Astrocyte (in vitro differentiated cells and primary cell): ENCODE results near the gene GPATCH2L. TPM values are rescaled to one million over a fixed set of nuclear protein-coding genes. Genes with fewer than 3 reads are reported as not detected.

Source experiments
- DNase-seq: peaks from one replicate; pipeline ENCODE4 v3.0.0-alpha.2; 2010; ENCODE audit warnings: low read depth
- FAIRE-seq: peaks from 2 replicates; lab custom pipeline; 2011; peaks lifted over from hg19 to GRCh38; lab: Jason Lieb, UNC
- H2AFZ ChIP-seq: 2 replicates; pipeline ENCODE4 v1.6.0; 2012; ENCODE audit warnings: low read depth, low read length, inconsistent platforms
- H3K27ac ChIP-seq: 2 replicates; pipeline ENCODE4 v1.5.1; 2011; ENCODE audit warnings: low read depth, low read length, inconsistent platforms
- H3K27me3 ChIP-seq: 2 replicates; pipeline ENCODE4 v1.6.0; 2011; ENCODE audit warnings: low read length, inconsistent platforms; ENCODE audit not compliant: insufficient read depth
- H3K36me3 ChIP-seq: 2 replicates; pipeline ENCODE4 v1.5.1; 2011; ENCODE audit warnings: low read length, inconsistent platforms; ENCODE audit not compliant: insufficient read depth
- H3K4me1 ChIP-seq: 2 replicates; pipeline ENCODE4 v1.5.1; 2011; ENCODE audit warnings: low read length, inconsistent platforms; ENCODE audit not compliant: insufficient read depth
- H3K4me2 ChIP-seq: 2 replicates; pipeline ENCODE4 v1.6.0; 2012; ENCODE audit warnings: low read length, inconsistent platforms
- H3K4me3 ChIP-seq: 2 replicates; pipeline ENCODE4 v1.5.1; 2011; ENCODE audit warnings: low read depth, mild to moderate bottlenecking, low read length, inconsistent platforms; ENCODE audit not compliant: insufficient read depth
- H3K79me2 ChIP-seq: 2 replicates; pipeline ENCODE4 v1.6.0; 2012; ENCODE audit warnings: mild to moderate bottlenecking, low read length, inconsistent platforms; ENCODE audit not compliant: insufficient read depth
- H3K9ac ChIP-seq: 2 replicates; pipeline ENCODE4 v1.6.0; 2012; ENCODE audit warnings: mild to moderate bottlenecking, low read length, inconsistent platforms
- H3K9me3 ChIP-seq: 2 replicates; pipeline ENCODE4 v1.5.1; 2012; ENCODE audit warnings: low read depth, mild to moderate bottlenecking, low read length, inconsistent platforms; ENCODE audit not compliant: insufficient read depth
- H4K20me1 ChIP-seq: 2 replicates; pipeline ENCODE4 v1.6.0; 2012; ENCODE audit warnings: low read length, inconsistent platforms; ENCODE audit not compliant: insufficient read depth
- H3K27ac Mint-ChIP-seq: one replicate; pipeline ENCODE4 v1.8.0; 2021; ENCODE audit warnings: mild to moderate bottlenecking, mixed read lengths; ENCODE audit not compliant: unreplicated experiment
- H3K27me3 Mint-ChIP-seq: one replicate; pipeline ENCODE4 v1.8.0; 2021; ENCODE audit warnings: low read depth, mixed read lengths; ENCODE audit not compliant: unreplicated experiment
- H3K36me3 Mint-ChIP-seq: one replicate; pipeline ENCODE4 v1.8.0; 2021; ENCODE audit warnings: low read depth, mixed read lengths; ENCODE audit not compliant: unreplicated experiment
- H3K4me1 Mint-ChIP-seq: one replicate; pipeline ENCODE4 v1.8.0; 2021; ENCODE audit warnings: low read depth, mixed read lengths; ENCODE audit not compliant: unreplicated experiment
- H3K4me3 Mint-ChIP-seq: one replicate; pipeline ENCODE4 v1.8.0; 2021; ENCODE audit warnings: mild to moderate bottlenecking, moderate library complexity, mixed read lengths; ENCODE audit not compliant: unreplicated experiment
- H3K9me3 Mint-ChIP-seq: one replicate; pipeline ENCODE4 v1.8.0; 2021; ENCODE audit warnings: mild to moderate bottlenecking, mixed read lengths; ENCODE audit not compliant: unreplicated experiment
- EZH2 ChIP-seq: IDR thresholded peaks from 2 replicates; pipeline ENCODE4 v1.6.1; 2012; ENCODE audit warnings: mild to moderate bottlenecking, low read length, inconsistent platforms; ENCODE audit not compliant: insufficient read depth
- total RNA-seq: library from RNA; stranded (reverse); gene quantifications from 2 replicates; pipeline ENCODE4 v1.2.1, GENCODE V29; 2021
- TF ChIP-seq, protein P1 (sequence below): IDR thresholded peaks from 2 replicates; pipeline ENCODE4 v1.5.1; 2011; ENCODE audit warnings: low read depth, mild to moderate bottlenecking, inconsistent platforms, low read length, moderate library complexity; ENCODE audit not compliant: insufficient read depth

GPATCH2L gene
- total RNA-seq, 1 donor from 2014 or later, result 60.8 TPM

DNA sequence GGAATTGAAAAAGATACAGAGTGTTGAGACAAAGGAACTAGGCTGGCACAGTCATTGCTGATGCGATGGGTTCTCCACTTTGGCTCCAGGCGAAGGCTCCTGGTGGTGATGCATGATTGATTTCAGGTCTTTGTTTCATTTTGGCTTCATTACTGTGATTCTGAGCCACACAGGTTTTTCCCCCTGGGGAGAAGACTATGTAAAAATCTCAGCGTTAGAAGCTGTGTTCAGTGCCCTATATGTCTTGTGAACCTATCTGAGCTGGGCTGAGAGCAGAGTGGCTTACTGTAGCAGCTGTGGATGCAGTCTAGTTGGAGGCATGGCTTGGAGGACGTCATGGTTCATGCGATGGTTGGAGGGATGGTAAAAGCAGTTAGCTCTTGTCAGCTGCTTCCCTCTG, 54.0 kb downstream of the GPATCH2L start:
- TF ChIP-seq, protein P1, sequence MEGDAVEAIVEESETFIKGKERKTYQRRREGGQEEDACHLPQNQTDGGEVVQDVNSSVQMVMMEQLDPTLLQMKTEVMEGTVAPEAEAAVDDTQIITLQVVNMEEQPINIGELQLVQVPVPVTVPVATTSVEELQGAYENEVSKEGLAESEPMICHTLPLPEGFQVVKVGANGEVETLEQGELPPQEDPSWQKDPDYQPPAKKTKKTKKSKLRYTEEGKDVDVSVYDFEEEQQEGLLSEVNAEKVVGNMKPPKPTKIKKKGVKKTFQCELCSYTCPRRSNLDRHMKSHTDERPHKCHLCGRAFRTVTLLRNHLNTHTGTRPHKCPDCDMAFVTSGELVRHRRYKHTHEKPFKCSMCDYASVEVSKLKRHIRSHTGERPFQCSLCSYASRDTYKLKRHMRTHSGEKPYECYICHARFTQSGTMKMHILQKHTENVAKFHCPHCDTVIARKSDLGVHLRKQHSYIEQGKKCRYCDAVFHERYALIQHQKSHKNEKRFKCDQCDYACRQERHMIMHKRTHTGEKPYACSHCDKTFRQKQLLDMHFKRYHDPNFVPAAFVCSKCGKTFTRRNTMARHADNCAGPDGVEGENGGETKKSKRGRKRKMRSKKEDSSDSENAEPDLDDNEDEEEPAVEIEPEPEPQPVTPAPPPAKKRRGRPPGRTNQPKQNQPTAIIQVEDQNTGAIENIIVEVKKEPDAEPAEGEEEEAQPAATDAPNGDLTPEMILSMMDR, result no peak
- no peak for TF ChIP-seq EZH2
- peaks cover 22% of the 10 kb centered on the region for H3K4me1 Mint-ChIP-seq
- Histone ChIP-seq H3K9me3 (no peaks in the 10 kb centered on the region), H4K20me1 (peaks cover 7% of the 10 kb centered on the region), H3K27me3 (no peaks in the 10 kb centered on the region), H2AFZ (no peak overlapping the region), H3K4me3 (no peak overlapping the region), H3K4me2 (no peak overlapping the region), H3K4me1 (peaks cover 16% of the 10 kb centered on the region), H3K9ac (no peak overlapping the region), H3K79me2 (peaks cover 6% of the 10 kb centered on the region), H3K36me3 (peaks cover 18% of the 10 kb centered on the region), H3K27ac (no peak overlapping the region)
- H3K27me3 Mint-ChIP-seq, result no peaks in the 10 kb centered on the region
- H3K27ac Mint-ChIP-seq, result no peak overlapping the region
- FAIRE-seq (no peak), DNase-seq (no peak)
- peaks cover 19% of the 10 kb centered on the region for H3K36me3 Mint-ChIP-seq
- H3K9me3 Mint-ChIP-seq, result no peaks in the 10 kb centered on the region
- H3K4me3 Mint-ChIP-seq, result no peak overlapping the region

DNA sequence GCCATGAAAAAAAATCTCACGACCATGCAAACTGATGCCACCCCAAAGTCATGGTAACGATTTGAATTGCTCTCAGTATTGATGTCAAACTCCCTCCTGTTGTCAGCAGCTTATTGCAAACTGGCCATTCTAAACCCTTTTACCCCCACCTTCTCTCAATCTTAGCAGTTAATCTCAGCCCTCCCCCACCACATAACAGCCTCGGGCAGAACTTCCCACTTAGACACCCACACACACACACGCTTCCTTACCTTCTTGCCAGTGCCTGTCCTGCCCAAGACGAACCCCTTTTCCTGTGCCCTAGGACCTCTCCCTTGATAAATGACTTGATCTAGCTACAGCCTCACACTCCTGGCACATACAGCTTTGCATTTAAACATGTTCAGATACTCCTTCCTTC, 56.6 kb downstream of the GPATCH2L start:
- no peak overlapping the region for H2AFZ ChIP-seq
- H3K27ac Mint-ChIP-seq, result no peak overlapping the region
- peaks cover 5% of the 10 kb centered on the region for H3K36me3 ChIP-seq
- no peaks in the 10 kb centered on the region for H3K9me3 ChIP-seq
- H4K20me1 ChIP-seq, result peaks cover under 1% of the 10 kb centered on the region
- no peak overlapping the region for H3K4me3 ChIP-seq
- H3K4me2 ChIP-seq, result no peak overlapping the region
- peaks cover 7% of the 10 kb centered on the region for H3K4me1 Mint-ChIP-seq
- no peak for FAIRE-seq
- H3K27me3 ChIP-seq, result no peaks in the 10 kb centered on the region
- H3K4me3 Mint-ChIP-seq, result no peak overlapping the region
- peaks cover 4% of the 10 kb centered on the region for H3K4me1 ChIP-seq
- H3K9me3 Mint-ChIP-seq, result no peaks in the 10 kb centered on the region
- peaks cover 18% of the 10 kb centered on the region for H3K36me3 Mint-ChIP-seq
- no peaks in the 10 kb centered on the region for H3K27me3 Mint-ChIP-seq
- no peak overlapping the region for H3K27ac ChIP-seq
- no peak for TF ChIP-seq EZH2
- TF ChIP-seq, protein P1, result no peak
- H3K9ac ChIP-seq, result no peak overlapping the region
- peaks cover 6% of the 10 kb centered on the region for H3K79me2 ChIP-seq
- no peak for DNase-seq

DNA sequence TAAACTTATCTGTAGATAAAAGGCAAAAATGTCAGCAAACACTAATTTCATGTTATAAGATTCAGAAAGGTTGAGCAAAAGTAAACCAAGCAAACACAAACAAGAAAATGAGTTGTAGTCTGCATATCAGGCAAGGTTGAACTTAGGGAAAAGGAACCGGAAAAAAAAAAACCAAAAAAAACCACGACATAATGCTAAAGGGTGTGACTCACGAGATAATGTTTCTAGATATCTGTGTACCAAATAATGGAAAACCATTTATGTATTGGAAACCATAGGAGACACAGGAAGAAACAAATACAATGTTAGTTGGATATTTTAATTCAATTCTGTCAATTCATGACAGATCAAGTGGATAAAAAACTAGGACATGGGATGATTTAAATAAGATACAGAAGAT, 60.5 kb downstream of the GPATCH2L start:
- Mint-ChIP-seq H3K27ac (no peak overlapping the region), H3K4me3 (no peak overlapping the region), H3K36me3 (peaks cover 5% of the 10 kb centered on the region), H3K9me3 (no peaks in the 10 kb centered on the region), H3K4me1 (peaks cover 3% of the 10 kb centered on the region), H3K27me3 (no peaks in the 10 kb centered on the region)
- no peak overlapping the region for H3K4me3 ChIP-seq
- no peaks in the 10 kb centered on the region for H3K9me3 ChIP-seq
- no peak for DNase-seq
- H3K27ac ChIP-seq, result no peak overlapping the region
- no peaks in the 10 kb centered on the region for H3K27me3 ChIP-seq
- no peak for FAIRE-seq
- no peaks in the 10 kb centered on the region for H3K36me3 ChIP-seq
- no peak overlapping the region for H3K4me2 ChIP-seq
- no peak overlapping the region for H3K9ac ChIP-seq
- no peaks in the 10 kb centered on the region for H3K79me2 ChIP-seq
- H2AFZ ChIP-seq, result no peak overlapping the region
- TF ChIP-seq EZH2, result no peak
- TF ChIP-seq, protein P1, result no peak
- H3K4me1 ChIP-seq, result no peaks in the 10 kb centered on the region
- H4K20me1 ChIP-seq, result no peaks in the 10 kb centered on the region
